Fibroblast of skin of abdomen (primary cell): ENCODE data around the gene LRRC27.
A peak's percentile ranks its signal among the peaks of the same experiment; 100 is the strongest.

ENCODE experiments used
- DNase-seq: peaks from one replicate; pipeline ENCODE4 v3.0.0-alpha.2; 2013

The LRRC27 gene

GRCh38 chr10:132417257-132417910 lies 85.4 kb downstream of the LRRC27 start:
- no peak for DNase-seq

GRCh38 chr10:132417957-132418441 lies 86.0 kb downstream of the LRRC27 start:
- no peak for DNase-seq

- no peak for DNase-seq
Measured at GRCh38 chr10:132418527-132419416, 86.8 kb downstream of the LRRC27 start.

- no peak for DNase-seq
Measured at GRCh38 chr10:132419538-132420468, 87.8 kb downstream of the LRRC27 start.

GRCh38 chr10:132420469-132420980 lies 88.5 kb downstream of the LRRC27 start:
- DNase-seq = no peak

- DNase-seq = peak; percentile 51
Measured at GRCh38 chr10:132420981-132421846, 89.2 kb downstream of the LRRC27 start.

- no peak for DNase-seq
Measured at GRCh38 chr10:132421847-132422751, 90.1 kb downstream of the LRRC27 start.

- DNase-seq = peak; percentile 18
Measured at GRCh38 chr10:132422903-132423825, 91.2 kb downstream of the LRRC27 start.

GRCh38 chr10:132423966-132424861 lies 92.2 kb downstream of the LRRC27 start:
- DNase-seq = no peak

- DNase-seq = no peak
Measured at GRCh38 chr10:132425029-132425756, 93.2 kb downstream of the LRRC27 start.

- DNase-seq = no peak
Measured at GRCh38 chr10:132425757-132426155, 93.8 kb downstream of the LRRC27 start.

GRCh38 chr10:132427006-132427771 lies 95.2 kb downstream of the LRRC27 start:
- DNase-seq = no peak

GRCh38 chr10:132427939-132428367 lies 96.0 kb downstream of the LRRC27 start:
- DNase-seq = no peak

GRCh38 chr10:132428486-132428995 lies 96.5 kb downstream of the LRRC27 start:
- no peak for DNase-seq
